Skin epidermis (tissue), 12 donors: ENCODE measurements around the gene ATXN3.
A peak's percentile ranks its signal among the peaks of the same experiment; 100 is the strongest.
"Not testable (repeated sequence)": the region's sequence is repeated elsewhere in the genome, so short reads cannot be mapped to it uniquely, and the experiment has no call there.

Experiments
- H3K27ac ChIP-seq, 21 experiments: fragments of 200-600 bp; sonication (generic) in 11 of 21; one replicate each; pipeline ENCODE4 v1.5.0; 2020; ENCODE audit warnings: mild to moderate bottlenecking in 3 of 21, inconsistent platforms in 2 of 21, moderate library complexity in 2 of 21
- H3K4me3 ChIP-seq, 7 experiments: fragments of 200-600 bp; sonication (generic) in 2 of 7; one replicate each; pipeline ENCODE4 v1.5.0; 2020; ENCODE audit warnings: inconsistent platforms in 2 of 7, mild to moderate bottlenecking in 2 of 7, moderate library complexity in 1 of 7

Gene ATXN3

DNA sequence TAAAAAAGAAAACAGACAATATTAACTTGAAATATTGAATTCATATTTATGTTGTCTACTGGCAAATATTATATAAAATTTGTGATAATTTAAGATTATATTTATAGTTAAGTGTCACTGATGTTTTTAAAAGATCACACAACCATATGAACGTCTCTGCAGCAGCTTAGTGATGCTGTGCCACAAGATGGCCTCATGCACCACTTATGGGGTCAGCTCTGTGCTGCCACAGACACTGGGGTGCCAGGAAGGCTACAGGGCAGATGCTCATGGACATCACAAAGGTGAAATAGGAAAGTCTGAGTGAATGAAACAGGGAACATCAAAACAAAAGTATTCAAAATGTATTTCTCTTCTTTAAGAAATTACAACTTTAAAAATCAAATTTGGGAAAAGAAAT is 13.1 kb downstream of the ATXN3 start:
- H3K4me3 ChIP-seq: no peak overlapping the region

DNA sequence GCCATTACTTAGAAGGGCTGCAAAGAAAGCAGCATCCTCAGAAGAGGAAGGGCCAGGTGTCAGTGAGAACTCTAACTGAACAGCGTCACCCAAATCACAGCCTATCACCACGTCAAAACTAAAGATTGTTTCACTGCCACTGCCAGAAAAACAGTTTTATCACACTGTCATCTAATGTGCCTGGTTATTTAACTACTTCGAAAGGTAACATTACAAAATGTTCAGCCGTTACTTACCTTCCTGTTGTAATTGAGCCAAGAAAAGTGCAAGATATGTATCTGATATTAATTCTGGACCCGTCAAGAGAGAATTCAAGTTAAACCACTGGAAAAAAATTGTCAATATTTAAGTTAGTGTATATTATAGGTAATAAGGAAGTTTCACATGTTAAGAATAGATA is 17.9 kb downstream of the ATXN3 start:
- Histone ChIP-seq H3K4me3 (no peak overlapping the region), H3K27ac (no peak overlapping the region)

More for the DNA sequence above, 13.1 kb downstream of the ATXN3 start:
- no peak overlapping the region for H3K27ac ChIP-seq

- no peak overlapping the region for H3K27ac ChIP-seq
- no peak overlapping the region for H3K4me3 ChIP-seq
These were observed 31.8 kb downstream of the ATXN3 start for GRCh38 chr14:92074555-92074954.

DNA sequence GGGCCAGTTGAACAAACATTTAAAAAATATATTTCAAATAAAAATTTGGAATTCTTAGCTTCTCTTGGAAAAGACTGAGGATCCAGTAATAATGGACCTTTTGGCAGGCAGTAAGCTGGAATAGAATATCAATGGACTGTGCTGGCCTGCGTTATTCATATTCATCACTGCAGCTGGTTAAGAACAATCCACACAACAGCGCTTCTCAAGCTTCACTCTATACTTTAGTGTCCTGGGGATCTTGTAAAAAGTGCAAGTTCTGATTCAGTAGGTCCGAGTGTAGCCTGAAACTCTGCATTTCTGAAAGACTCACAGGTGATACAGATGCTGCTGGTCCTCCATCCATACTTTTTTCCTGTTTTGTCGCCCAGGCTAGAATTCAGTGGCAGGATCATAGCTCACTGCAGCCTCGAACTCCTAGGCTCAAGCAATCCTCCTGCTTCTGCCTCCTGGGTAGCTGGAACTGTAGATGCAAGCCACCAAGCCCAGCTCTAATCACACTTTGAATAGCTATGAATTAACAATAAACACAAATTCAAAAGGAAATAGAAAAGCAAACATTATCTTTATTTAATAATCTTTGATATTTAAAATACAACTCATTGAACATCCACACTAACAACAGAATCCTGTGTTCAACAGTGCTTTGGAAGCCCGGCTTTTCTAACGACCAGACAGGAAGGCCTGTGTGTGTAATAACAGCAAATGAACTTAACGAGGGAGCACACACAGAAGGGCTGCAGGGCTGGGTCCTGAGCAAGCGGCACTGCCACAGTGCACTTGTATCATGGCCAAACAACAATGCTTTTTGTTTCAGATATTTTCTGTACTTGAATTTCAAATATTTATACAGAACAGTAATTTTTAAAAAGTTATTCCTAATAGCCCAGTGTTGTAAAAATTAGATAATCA is 48.1 kb downstream of the ATXN3 start:
- no peak overlapping the region for H3K4me3 ChIP-seq
- no peak overlapping the region for H3K27ac ChIP-seq

GRCh38 chr14:92049781-92050180 is 56.6 kb downstream of the ATXN3 start:
- H3K4me3 ChIP-seq: no peak overlapping the region
- no peak overlapping the region for H3K27ac ChIP-seq

GRCh38 chr14:92049221-92049620 is 57.2 kb downstream of the ATXN3 start:
- not testable (repeated sequence) for H3K4me3 ChIP-seq, H3K27ac ChIP-seq

GRCh38 chr14:92045904-92046303 is 60.5 kb downstream of the ATXN3 start:
- not testable (repeated sequence) for H3K27ac ChIP-seq, H3K4me3 ChIP-seq

DNA sequence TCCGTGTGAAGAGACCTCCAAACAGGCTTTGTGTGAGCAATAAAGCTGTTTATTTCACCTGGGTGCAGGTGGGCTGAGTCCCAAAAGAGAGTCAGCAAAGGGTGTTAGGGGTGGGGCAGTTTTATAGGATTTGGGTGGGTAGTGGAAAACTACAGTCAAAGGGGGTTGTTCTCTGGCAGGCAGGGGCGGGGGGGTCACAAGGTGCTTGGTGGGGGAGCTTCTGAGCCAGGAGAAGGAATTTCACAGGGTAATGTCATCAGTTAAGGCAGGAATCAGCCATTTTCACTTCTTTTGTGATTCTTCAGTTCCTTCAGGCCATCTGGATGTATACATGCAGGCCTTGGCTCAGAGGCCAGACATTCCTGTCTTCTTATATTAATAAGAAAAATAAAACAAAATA is 64.6 kb downstream of the ATXN3 start:
- not testable (repeated sequence) for H3K4me3 ChIP-seq, H3K27ac ChIP-seq

- H3K27ac ChIP-seq: peak overlapping the region in 17 of 21 experiments; percentile 89 to 99 (median 97)
- H3K4me3 ChIP-seq: peak overlapping the region in 4 of 7 experiments; percentile 72 to 77 (median 76)
These were observed 65.2 kb downstream of the ATXN3 start for GRCh38 chr14:92041203-92041602.

DNA sequence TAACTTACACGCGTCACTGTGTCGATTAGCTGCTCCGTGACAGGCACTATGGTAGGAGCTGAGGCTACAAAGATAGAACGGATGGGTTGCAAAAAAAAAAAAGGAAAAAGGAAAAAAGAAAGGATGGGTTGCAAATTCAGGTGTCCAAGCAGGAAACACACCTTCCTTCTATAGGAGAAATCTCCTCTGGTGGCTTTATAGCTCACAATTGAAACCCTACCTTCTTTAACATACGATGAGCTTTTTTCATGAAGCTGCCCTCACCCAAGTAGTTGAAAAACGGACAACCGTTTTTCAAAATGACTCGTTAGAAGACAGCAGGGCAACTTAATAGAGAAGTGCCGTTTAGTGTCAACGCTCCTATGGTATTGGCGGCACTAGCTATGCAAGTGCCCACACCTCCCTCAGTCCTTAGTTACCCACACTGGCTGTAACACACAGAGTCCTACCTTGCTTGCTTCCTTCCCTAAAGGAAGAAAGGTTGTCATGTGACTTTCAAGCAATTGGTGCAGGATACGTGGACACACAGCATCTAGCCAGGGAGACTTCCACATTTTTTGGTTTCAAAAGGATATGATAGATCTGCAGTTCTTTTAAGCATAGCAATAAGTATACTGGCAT is 65.8 kb downstream of the ATXN3 start:
- H3K4me3 ChIP-seq: peak overlapping the region; percentile 72 to 90 (median 77)
- H3K27ac ChIP-seq: peak overlapping the region in 20 of 21 experiments; percentile 89 to 99 (median 97)

- Histone ChIP-seq H3K4me3 (peak within 1 kb of the TSS; percentile 72 to 90 (median 77)), H3K27ac (peak within 1 kb of the TSS; percentile 89 to 99 (median 97))
These were observed 66.5 kb downstream of the ATXN3 start, which contains the start of gene TRIP11 for GRCh38 chr14:92039719-92040430. Gene TRIP11 (minus strand): TSS chr14:92040059. CDS start chr14:92039685, 374 bp downstream.

DNA sequence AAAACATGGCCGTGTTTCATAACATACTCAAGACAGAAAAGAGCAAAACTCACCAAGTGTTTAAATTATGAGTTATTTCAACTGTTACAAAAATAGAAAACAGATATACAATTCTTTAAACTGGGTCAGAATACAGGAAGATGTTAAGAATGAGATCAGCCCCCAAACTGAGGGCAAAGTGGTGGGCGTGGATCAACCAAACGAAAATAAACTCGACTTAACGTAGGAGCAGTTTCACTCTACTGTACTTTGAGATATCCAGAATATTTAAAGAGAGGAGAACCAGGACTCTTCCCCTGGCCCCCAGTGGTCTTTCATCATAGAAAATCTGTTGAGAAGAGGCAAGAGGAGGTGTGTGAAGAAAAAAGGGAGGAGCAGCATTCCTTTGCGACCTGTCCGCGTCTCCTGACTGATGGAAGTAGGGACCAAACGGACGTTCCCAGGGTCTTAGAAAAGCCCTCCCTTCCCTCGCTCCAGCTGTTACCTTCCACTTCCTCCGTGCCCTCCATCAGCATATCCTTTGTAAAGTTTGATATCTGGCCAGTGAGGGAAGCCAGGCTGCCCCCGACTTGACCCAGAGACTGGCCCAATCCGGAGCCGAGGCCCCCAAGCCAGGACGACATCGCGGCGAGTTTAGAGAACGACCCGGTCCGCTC is 67.2 kb downstream of the ATXN3 start:
- Histone ChIP-seq H3K27ac (peak overlapping the region; percentile 89 to 99 (median 97)), H3K4me3 (peak overlapping the region; percentile 72 to 90 (median 77))

DNA sequence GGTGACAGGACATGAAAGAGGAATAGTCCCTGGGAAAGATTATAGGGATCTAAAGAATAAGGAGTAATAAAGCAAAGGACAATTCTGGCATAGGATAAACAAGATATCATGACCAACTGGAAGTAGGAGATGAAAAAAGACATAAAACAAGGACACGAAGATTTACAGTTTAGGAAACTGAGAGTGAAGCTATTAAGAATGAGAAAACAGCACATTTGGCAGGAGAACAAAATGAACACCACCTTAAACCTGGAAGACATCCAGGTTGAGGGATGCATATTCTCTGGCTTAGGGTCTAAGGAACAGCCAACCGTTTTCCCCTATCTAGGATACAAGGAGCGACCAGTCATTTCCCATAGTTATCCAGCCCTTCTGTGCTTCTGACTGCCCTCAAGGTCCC is 68.4 kb downstream of the ATXN3 start:
- Histone ChIP-seq H3K27ac (no peak overlapping the region), H3K4me3 (peak overlapping the region in 4 of 7 experiments; percentile 72 to 81 (median 76))

DNA sequence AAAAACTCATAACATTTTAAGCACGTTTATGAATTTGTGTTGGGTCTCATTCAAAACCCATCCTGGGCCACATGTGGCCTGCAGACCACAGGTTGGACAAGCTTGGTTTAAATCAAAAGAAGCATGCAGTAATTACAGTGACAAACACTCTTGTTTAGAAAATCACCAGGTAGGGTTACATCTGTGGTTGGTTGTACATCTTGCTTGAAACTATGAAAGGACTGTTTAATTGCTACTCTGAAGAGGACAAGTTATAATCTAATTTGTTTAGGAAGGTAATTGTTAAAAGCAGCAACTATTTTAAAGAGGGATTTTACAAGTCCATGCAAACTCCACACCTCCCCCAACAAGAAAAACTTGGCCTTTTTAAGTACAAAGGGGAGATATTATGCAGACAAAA is 70.5 kb downstream of the ATXN3 start:
- H3K4me3 ChIP-seq: no peak overlapping the region
- H3K27ac ChIP-seq: no peak overlapping the region

GRCh38 chr14:92033906-92034687 is 72.3 kb downstream of the ATXN3 start:
- Histone ChIP-seq H3K4me3 (no peak overlapping the region), H3K27ac (no peak overlapping the region)

- Histone ChIP-seq H3K27ac (no peak overlapping the region), H3K4me3 (no peak overlapping the region)
These were observed 72.9 kb downstream of the ATXN3 start for GRCh38 chr14:92033433-92033832.

DNA sequence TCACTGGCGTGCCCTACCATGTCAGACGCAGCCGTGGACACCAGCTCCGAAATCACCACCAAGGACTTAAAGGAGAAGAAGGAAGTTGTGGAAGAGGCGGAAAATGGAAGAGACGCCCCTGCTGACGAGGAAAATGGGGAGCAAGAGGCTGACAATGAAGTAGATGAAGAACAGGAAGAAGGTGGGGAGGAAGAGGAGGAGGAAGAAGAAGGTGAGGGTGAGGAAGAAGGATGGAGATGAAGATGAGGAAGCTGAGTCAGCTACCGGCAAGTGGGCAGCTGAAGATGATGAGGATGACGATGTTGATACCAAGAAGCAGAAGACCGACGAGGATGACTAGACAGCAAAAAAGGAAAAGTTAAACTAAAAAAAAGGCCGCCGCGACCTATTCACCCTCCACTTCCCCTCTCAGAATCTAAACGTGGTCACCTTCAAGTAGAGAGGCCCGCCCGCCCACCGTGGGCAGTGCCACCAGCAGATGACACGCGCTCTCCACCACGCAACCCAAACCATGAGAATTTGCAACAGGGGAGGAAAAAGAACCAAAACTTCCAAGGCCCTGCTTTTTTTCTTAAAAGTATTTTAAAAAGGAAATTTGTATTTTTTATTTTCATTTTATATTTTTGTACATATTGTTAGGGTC is 79.7 kb downstream of the ATXN3 start:
- no peak overlapping the region for H3K4me3 ChIP-seq
- H3K27ac ChIP-seq: no peak overlapping the region

DNA sequence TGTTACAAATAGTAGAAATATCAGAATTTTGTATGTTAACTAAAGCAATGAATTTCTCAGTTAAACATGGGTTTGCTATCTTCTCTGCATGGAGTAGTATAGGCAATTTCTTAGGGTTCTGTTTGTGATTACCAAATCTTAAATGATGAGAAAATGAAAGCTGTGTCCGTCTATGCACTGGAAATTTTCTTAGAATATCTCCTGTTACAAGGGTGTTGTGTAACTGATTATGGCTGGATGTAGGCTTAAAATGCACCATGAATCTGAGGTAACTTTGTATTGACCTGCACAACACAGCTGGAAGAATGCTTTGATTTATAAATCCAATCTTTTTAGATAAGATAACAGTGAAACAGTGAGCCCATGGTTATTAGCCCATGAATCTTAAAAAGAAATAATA is 84.3 kb downstream of the ATXN3 start:
- Histone ChIP-seq H3K4me3 (no peak overlapping the region), H3K27ac (no peak overlapping the region)

DNA sequence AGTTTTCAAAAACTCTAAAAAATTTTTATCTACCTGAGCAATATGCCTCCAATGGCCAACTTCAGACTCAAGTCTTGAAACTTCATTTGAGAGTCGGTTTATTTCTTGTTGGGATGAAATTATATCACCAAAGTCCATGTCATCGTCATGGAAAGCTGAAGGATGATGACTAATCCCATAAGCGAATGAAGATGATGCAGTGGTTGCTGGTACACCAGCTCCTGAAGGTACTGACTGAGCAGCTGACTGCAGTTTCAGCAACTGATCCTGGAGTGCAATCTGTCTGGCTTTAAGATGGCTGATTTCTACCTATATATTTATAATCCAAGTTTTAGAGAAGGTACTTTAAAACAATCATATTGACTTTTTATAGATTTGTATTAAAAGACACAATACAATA is 84.9 kb downstream of the ATXN3 start:
- H3K27ac ChIP-seq: no peak overlapping the region
- H3K4me3 ChIP-seq: no peak overlapping the region
